Rectal smooth muscle tissue (tissue), 1 donor: Measurements from ENCODE around the gene CSF3.

Experiments used
- H3K27ac ChIP-seq: one replicate; pipeline ENCODE4 v1.7.0; 2013; ENCODE audit warnings: low read depth, low read length, inconsistent platforms
- H3K27me3 ChIP-seq: one replicate; pipeline ENCODE4 v1.7.0; 2013; ENCODE audit warnings: low read length; ENCODE audit not compliant: control insufficient read depth, insufficient read depth
- H3K36me3 ChIP-seq: one replicate; pipeline ENCODE4 v1.7.0; 2013; ENCODE audit warnings: low read length; ENCODE audit not compliant: control insufficient read depth, insufficient read depth
- H3K4me1 ChIP-seq: one replicate; pipeline ENCODE4 v1.7.0; 2013; ENCODE audit warnings: low read length; ENCODE audit not compliant: control insufficient read depth, insufficient read depth
- H3K4me3 ChIP-seq: one replicate; pipeline ENCODE4 v1.7.0; 2013; ENCODE audit warnings: low read length
- H3K9ac ChIP-seq: one replicate; pipeline ENCODE4 v1.7.0; 2013; ENCODE audit warnings: low read length

The CSF3 gene

DNA sequence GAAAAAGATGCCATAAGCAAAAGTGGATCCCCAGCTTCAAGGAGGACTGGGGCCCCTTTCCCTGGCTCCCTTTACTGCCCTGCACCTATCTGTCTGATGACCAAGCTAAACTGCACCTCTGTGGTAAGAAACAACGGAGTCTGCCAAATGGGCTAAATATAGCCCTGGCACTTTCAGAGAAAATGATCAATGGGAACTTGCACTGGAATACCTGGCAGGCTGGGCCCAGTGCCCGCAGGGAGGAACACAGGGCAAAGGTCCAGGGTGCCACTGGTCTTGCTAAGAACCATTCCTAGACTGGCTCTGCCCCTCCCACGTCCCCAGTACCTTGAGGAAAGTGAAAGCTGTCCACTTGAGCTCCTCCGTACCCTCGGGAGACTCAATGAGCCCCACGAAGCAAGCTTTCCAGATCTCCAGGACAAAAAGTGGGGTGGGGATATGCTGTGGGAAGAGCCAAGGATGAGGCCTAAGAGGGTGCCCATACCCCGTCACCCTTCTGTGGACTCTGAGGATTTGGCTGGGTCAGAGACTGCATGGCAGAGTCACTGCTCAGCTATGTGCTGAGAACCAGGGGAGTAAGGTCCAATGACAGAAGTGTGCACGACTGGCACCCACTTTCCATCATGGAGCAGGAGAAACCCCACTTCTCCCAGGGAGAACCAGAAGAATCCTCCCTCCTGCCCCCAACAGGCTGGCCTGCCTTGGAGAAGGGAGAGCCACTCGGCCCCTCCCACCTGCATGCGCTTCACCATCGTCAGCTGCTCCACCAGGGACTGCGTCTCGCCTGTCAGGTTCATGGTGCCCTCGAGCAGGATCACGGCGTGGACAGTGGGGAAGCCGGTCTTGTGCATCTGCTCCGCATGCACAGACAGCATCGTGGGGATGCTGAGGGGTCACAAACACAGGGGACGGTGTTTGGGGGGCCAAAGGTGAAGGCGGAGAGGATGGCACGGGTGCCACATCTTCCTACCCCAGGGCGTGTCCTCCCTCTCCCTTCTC is 17.4 kb downstream of the CSF3 start:
- peaks cover 27% of the 10 kb centered on the region for H3K36me3 ChIP-seq
- no peak overlapping the region for H3K4me3 ChIP-seq
- H3K4me1 ChIP-seq = peaks cover 13% of the 10 kb centered on the region
- no peak overlapping the region for H3K9ac ChIP-seq
- H3K27ac ChIP-seq = peak overlapping the region; percentile 40
- no peaks in the 10 kb centered on the region for H3K27me3 ChIP-seq

DNA sequence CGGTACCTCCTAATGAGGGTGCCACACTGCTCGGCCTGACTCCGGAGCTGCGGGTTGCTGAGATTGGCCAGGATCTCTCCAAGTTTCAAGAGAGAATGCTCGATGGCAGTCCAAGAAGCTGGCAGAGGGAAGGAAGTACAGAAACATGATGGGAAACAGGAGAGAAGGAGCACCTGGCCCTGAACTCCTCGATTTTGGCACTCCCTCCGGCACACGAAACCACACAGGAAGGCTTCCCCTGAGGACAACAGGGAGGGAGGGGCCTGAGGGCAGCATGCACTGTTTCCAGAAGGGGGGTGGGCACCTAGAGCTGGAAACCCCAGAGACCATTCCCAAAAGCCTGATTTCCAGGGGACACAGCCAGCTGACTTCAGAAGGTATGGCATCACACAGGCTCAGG is 18.1 kb downstream of the CSF3 start:
- peaks cover 27% of the 10 kb centered on the region for H3K36me3 ChIP-seq
- no peaks in the 10 kb centered on the region for H3K27me3 ChIP-seq
- no peak overlapping the region for H3K9ac ChIP-seq
- no peak overlapping the region for H3K4me3 ChIP-seq
- peaks cover 17% of the 10 kb centered on the region for H3K4me1 ChIP-seq
- H3K27ac ChIP-seq = no peak overlapping the region

- Histone ChIP-seq H3K9ac (no peak overlapping the region), H3K4me3 (no peak overlapping the region), H3K36me3 (peaks cover 20% of the 10 kb centered on the region), H3K27ac (peak overlapping the region; percentile 17), H3K4me1 (peaks cover 21% of the 10 kb centered on the region), H3K27me3 (no peaks in the 10 kb centered on the region)
These were observed 19.4 kb downstream of the CSF3 start for GRCh38 chr17:40034426-40035161.

GRCh38 chr17:40035162-40035559 is 19.9 kb downstream of the CSF3 start:
- peaks cover 21% of the 10 kb centered on the region for H3K4me1 ChIP-seq
- H3K36me3 ChIP-seq = peaks cover 18% of the 10 kb centered on the region
- H3K27ac ChIP-seq = no peak overlapping the region
- no peaks in the 10 kb centered on the region for H3K27me3 ChIP-seq
- no peak overlapping the region for H3K4me3 ChIP-seq
- no peak overlapping the region for H3K9ac ChIP-seq

- peaks cover 21% of the 10 kb centered on the region for H3K4me1 ChIP-seq
- peak overlapping the region; percentile 6 for H3K4me3 ChIP-seq
- H3K36me3 ChIP-seq = peaks cover 3% of the 10 kb centered on the region
- no peak overlapping the region for H3K9ac ChIP-seq
- H3K27me3 ChIP-seq = no peaks in the 10 kb centered on the region
- H3K27ac ChIP-seq = peak overlapping the region; percentile 79
These were observed 23.8 kb downstream of the CSF3 start for GRCh38 chr17:40038882-40039513.

GRCh38 chr17:40041196-40041595 is 26.0 kb downstream of the CSF3 start:
- no peak overlapping the region for H3K9ac ChIP-seq
- no peak overlapping the region for H3K27ac ChIP-seq
- H3K27me3 ChIP-seq = no peaks in the 10 kb centered on the region
- H3K4me1 ChIP-seq = peaks cover 8% of the 10 kb centered on the region
- H3K36me3 ChIP-seq = no peaks in the 10 kb centered on the region
- no peak overlapping the region for H3K4me3 ChIP-seq

DNA sequence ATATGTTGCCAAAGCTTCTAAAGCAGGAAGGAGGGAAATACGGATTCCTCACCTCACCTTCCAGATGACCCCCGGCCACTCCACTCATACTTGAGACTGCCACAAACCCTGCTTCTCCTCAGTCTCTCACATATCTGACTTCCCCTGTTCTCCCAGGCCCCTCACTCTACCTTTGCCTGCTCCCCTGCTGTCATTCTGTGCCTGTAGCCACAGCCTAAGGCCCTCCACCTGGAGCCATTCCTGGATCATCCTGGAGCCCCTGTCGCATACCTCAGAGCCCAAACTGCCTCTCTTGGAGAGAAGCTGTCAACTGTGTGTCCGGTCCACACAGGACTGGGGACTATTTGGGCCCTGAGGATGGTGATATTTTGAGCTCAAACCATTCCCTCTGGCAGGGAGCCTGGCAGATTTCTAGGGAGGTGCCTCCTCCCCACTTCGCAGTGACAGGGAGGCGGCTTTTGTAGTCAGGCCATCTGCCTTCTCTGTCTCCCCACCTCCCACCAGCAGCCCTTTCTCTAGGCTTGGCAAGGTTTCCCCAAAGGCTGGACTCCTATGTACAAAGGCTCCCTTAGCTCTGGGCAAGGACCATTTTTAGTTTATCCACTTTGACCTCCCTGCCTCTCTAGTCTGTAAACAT is 41.3 kb downstream of the CSF3 start:
- Histone ChIP-seq H3K27me3 (no peaks in the 10 kb centered on the region), H3K4me1 (peaks cover 5% of the 10 kb centered on the region), H3K9ac (no peak overlapping the region), H3K27ac (no peak overlapping the region), H3K36me3 (no peaks in the 10 kb centered on the region), H3K4me3 (no peak overlapping the region)

DNA sequence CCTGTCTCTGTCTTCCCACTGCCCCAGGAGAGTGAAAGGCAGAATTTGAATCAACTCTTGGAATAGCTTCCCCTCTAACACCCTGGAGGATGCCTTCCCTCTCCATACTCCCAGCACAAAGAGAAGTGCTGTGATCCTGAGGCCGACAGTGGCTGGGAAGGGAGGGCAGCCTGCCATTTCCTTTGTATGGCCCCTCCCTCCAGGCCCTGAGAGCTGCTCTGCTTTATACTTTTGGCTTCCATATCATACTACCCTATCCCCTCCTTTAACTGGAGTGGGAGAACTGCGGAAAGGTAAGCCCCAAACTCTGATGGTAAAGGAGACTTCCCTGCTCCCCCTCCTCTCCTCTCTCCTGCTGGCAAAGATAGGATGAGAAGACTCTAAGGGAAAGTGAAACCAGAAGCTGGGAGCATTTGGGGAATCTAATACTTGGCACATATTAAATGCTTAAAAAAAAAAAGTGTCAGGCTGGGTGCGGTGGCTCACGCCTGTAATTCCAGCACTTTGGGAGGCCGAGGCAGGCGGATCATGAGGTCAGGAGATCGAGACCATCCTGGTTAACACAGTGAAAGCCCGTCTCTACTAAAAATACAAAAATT is 43.0 kb downstream of the CSF3 start:
- H3K9ac ChIP-seq = no peak overlapping the region
- no peak overlapping the region for H3K4me3 ChIP-seq
- H3K27me3 ChIP-seq = no peaks in the 10 kb centered on the region
- no peaks in the 10 kb centered on the region for H3K36me3 ChIP-seq
- peak overlapping the region; percentile 89 for H3K27ac ChIP-seq
- H3K4me1 ChIP-seq = peaks cover 4% of the 10 kb centered on the region

GRCh38 chr17:40058865-40059264 is 43.6 kb downstream of the CSF3 start:
- H3K27me3 ChIP-seq = no peaks in the 10 kb centered on the region
- peaks cover under 1% of the 10 kb centered on the region for H3K4me1 ChIP-seq
- peak overlapping the region; percentile 89 for H3K27ac ChIP-seq
- H3K36me3 ChIP-seq = no peaks in the 10 kb centered on the region
- H3K9ac ChIP-seq = no peak overlapping the region
- H3K4me3 ChIP-seq = no peak overlapping the region

DNA sequence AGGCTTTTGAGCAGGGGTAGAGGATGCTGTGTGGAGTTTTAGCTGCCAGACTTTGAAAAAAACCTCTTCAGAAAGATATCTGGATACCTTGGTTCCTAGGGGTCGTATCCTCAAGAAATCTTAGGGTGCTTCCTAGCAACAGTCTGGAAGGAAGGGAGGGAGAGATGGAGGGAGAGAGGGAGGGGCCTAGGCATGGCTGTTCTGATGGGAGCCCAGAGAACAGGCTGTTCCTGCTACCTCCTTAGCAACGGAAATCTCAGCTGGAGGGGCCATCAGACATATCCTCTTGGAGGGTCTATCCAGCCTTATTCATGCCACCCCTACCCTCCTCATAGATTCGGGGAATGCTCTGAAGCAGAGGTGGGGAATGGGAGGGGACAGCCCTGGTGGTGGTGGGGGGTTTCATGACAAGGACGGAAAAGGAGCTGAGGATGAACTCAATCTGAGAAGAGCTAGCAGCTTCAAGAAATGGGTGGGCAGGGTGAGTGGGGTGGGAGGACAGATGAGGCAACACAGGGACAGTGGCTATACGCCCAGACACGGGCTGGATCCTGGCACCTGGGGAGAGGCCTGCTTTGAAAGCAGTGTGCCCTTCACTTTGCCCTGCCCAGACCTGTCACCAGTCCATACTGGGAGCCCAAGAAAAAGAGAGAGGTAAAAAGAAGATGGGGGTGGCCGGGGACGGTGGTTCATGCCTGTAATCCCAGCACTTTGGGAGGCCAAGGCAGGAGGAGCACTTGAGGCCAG is 44.7 kb downstream of the CSF3 start:
- H3K27ac ChIP-seq = peak overlapping the region; percentile 49
- peaks cover 11% of the 10 kb centered on the region for H3K4me1 ChIP-seq
- no peak overlapping the region for H3K4me3 ChIP-seq
- H3K36me3 ChIP-seq = peaks cover 4% of the 10 kb centered on the region
- no peaks in the 10 kb centered on the region for H3K27me3 ChIP-seq
- H3K9ac ChIP-seq = no peak overlapping the region

DNA sequence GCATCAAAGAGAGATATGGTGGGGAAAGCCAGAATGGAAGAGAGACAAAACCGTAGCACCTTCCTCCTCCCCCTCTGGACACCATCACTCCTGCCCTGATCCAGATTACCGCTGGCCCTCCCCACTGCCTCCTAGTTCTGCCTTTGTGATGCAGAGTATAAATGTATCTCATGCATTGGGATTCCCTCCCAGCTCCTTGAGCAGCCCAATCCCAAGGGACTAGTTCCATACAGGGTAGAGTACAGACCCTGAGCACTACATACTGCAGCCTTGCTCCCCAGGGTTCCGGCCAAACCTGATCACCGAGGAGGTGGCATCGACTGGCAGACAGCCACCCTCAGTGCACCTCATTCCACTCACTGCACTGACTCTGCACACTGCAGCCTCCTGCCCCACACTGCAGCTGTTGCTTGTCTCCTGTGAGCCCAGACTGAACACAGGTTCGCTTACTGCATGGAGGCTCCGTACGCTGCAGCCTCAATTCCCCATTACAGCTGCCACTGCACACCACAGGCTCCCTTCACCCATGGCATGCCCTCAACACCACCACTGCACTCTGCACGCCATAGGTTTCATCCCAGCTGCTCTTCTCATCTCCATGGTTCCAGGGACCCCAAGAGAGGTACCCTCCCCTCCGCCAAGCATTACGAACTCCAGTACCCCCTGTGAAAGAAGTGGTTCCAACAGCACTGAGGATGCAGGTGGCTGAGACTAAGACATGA is 45.8 kb downstream of the CSF3 start:
- H3K4me3 ChIP-seq = no peak overlapping the region
- H3K4me1 ChIP-seq = peaks cover 17% of the 10 kb centered on the region
- H3K9ac ChIP-seq = no peak overlapping the region
- H3K36me3 ChIP-seq = peaks cover 4% of the 10 kb centered on the region
- H3K27me3 ChIP-seq = no peaks in the 10 kb centered on the region
- H3K27ac ChIP-seq = no peak overlapping the region
